Brain microvascular endothelial cell (primary cell): ENCODE data around the gene PTX4.

ENCODE experiments used
- DNase-seq: peaks from one replicate; pipeline ENCODE4 v3.0.0-alpha.2; 2020
- H3K27ac ChIP-seq: fragments of 250-450 bp; sonication (Bioruptor Pico); 2 replicates; pipeline ENCODE4 v1.5.1; 2020; ENCODE audit warnings: mild to moderate bottlenecking, moderate library complexity
- H3K27me3 ChIP-seq: fragments of 250-450 bp; sonication (Bioruptor Pico); replicated peaks from 2 replicates; pipeline ENCODE4 v1.5.1; 2020; ENCODE audit warnings: mild to moderate bottlenecking
- H3K36me3 ChIP-seq: fragments of 250-450 bp; sonication (Bioruptor Pico); replicated peaks from 2 replicates; pipeline ENCODE4 v1.5.1; 2020; ENCODE audit warnings: mild to moderate bottlenecking
- H3K4me3 ChIP-seq: 2 replicates; pipeline ENCODE4 v1.5.1; 2011; ENCODE audit warnings: low read depth, mild to moderate bottlenecking, control low read depth, low read length, moderate library complexity
- in situ Hi-C: cut with HindIII; loops from 2 replicates; pipeline ENCODE4 v1.10.0; 2017; ENCODE audit warnings: low sequenced_read_pairs, low pct_ligation_motif_present
- TF ChIP-seq, protein P1 (sequence below): IDR thresholded peaks from 2 replicates; pipeline ENCODE4 v1.5.1; 2011; ENCODE audit warnings: low read depth, mild to moderate bottlenecking, moderate library complexity, low read length, control low read depth, inconsistent platforms; ENCODE audit errors: missing control alignments

PTX4 gene

DNA sequence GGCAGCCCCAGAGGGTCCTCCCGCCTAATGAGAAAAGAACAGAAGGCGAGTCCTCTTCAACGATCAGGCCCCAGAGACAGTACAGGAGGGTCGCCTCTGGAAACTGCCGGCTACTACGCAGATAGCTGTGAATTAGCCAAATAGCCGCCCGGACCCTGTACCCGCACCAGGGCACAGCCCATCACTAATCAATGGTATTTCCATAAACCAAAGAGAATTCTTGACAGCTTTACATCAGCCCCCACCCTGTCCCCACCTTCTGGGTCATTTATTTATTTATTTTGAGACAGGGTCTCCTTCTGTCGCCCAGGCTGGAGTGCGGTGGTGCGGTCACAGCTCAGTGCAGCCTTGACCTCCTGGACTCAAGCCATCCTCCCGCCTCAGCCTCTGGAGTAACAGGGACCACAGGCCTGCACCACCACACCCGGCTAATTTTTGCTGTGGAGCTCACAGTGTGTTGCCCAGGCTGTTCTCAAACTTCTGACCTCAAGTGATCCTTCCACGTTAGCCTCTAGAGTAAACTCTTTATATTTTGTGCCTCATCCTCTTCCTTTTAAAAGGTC is 13.1 kb downstream of the PTX4 start:
- H3K4me3 ChIP-seq = peak overlapping the region; percentile 58
- H3K27ac ChIP-seq = peak overlapping the region; percentile 80
- TF ChIP-seq, protein P1, sequence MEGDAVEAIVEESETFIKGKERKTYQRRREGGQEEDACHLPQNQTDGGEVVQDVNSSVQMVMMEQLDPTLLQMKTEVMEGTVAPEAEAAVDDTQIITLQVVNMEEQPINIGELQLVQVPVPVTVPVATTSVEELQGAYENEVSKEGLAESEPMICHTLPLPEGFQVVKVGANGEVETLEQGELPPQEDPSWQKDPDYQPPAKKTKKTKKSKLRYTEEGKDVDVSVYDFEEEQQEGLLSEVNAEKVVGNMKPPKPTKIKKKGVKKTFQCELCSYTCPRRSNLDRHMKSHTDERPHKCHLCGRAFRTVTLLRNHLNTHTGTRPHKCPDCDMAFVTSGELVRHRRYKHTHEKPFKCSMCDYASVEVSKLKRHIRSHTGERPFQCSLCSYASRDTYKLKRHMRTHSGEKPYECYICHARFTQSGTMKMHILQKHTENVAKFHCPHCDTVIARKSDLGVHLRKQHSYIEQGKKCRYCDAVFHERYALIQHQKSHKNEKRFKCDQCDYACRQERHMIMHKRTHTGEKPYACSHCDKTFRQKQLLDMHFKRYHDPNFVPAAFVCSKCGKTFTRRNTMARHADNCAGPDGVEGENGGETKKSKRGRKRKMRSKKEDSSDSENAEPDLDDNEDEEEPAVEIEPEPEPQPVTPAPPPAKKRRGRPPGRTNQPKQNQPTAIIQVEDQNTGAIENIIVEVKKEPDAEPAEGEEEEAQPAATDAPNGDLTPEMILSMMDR = no peak
- no peaks in the 10 kb centered on the region for H3K36me3 ChIP-seq
- DNase-seq = no peak
- in situ Hi-C loops = no loop called here
- no peaks in the 10 kb centered on the region for H3K27me3 ChIP-seq

DNA sequence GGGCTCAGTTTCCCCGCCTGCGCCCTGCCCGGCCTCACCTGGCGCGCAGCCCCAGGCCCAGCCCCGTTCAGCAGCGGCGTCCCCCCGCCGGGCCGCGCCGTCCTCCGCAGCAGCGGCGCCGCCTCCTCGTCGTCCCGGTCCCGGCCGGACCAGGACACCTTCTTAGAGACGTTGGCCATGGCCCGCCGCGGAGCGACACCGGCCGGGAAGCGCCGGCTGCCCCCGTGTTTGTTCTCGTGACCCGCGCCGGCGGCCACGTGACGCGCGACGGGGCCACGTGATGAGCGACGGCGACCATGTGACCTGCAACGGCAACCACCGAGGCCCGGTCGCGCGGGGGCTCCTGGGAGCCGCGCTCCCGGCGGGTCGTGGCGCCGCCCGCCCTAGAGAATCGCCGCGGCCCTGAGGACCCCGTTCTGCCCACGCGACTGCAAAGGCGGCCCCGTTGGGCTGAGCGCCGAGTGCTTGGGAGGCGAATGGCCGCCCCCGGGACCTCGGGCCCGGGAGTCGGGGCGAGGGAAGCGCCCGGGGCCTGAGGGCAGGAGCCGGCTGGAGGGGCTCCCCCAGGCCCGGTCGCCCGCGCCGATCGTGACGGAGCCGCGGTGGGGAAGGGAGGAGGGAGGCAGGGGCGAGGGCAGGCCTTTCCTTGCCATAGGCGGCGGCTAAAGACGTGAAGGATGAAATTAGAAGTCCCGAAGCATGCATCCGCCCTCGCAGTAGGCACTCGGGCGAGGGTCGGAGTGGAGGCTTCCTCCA is 13.8 kb downstream of the PTX4 start, which contains the start of gene CLCN7:
Gene CLCN7 (minus strand): TSS at position 233 of the 756 bp plus-strand sequence. CDS start 54 bp downstream, at position 179.
- Histone ChIP-seq H3K36me3 (no peaks in the 10 kb centered on the region), H3K4me3 (peak within 1 kb of the TSS; percentile 71), H3K27ac (peak within 1 kb of the TSS; percentile 80), H3K27me3 (no peaks in the 10 kb centered on the region)
- in situ Hi-C loops = no loop called here
- peak; percentile 76 for DNase-seq
- TF ChIP-seq, protein P1 = no peak

DNA sequence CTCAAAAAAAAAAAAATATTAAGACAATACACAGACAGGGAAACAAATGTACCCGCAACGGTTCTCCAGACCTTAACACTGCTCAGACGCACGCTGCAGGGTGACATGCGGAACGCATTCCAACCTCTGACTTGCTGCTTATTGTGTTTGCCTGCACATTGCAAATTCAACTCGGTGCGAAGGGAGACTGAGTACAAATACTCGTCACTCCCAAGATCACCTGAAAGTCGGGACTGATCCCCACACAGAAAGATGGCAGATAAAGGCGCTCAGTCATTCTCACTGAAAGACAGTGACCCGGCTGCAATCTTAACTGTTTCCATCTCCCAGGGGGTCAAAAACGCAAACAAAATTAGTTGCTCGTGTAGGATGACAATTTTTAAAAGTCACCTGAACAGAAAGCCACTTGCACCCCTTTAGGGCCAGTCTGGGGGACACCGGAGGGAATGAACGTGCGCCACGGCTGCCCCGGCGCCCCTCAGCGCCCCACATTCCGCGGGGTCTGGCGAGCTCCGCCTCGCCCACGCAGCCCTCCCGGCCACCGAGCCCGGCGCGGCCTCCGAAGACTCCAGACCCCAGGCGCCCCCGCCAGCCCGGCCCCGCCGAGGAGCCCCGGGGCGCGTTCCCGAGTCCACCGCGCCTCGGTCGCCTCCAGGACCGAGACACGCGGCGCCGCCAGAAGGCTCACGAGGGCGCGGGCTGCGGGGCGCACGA is 14.5 kb downstream of the PTX4 start:
- TF ChIP-seq, protein P1 = no peak
- no peak for DNase-seq
- in situ Hi-C loops = no loop called here
- H3K36me3 ChIP-seq = no peaks in the 10 kb centered on the region
- H3K4me3 ChIP-seq = peak overlapping the region; percentile 71
- peak overlapping the region; percentile 80 for H3K27ac ChIP-seq
- H3K27me3 ChIP-seq = no peaks in the 10 kb centered on the region

DNA sequence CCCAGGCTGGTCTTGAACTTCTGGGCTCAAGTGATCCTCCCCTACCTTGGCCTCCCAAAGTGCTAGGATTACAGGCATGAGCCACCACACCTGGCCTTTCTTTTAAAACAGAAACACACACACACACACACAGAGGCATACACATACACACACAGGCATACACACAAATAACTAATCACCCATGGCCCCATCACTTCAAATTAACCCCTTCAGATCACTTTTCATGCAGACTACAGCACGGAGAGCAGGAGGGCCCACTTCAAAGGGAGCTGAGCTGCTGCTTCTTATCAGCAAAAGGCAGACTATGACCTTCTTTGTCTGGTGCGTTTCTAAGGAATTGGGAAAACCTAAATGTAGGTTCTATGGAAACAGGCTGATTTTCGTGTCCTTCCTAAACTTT is 15.8 kb downstream of the PTX4 start:
- Histone ChIP-seq H3K27me3 (no peaks in the 10 kb centered on the region), H3K36me3 (no peaks in the 10 kb centered on the region), H3K4me3 (no peak overlapping the region), H3K27ac (no peak overlapping the region)
- TF ChIP-seq, protein P1 = no peak
- no peak for DNase-seq
- in situ Hi-C loops = no loop called here

DNA sequence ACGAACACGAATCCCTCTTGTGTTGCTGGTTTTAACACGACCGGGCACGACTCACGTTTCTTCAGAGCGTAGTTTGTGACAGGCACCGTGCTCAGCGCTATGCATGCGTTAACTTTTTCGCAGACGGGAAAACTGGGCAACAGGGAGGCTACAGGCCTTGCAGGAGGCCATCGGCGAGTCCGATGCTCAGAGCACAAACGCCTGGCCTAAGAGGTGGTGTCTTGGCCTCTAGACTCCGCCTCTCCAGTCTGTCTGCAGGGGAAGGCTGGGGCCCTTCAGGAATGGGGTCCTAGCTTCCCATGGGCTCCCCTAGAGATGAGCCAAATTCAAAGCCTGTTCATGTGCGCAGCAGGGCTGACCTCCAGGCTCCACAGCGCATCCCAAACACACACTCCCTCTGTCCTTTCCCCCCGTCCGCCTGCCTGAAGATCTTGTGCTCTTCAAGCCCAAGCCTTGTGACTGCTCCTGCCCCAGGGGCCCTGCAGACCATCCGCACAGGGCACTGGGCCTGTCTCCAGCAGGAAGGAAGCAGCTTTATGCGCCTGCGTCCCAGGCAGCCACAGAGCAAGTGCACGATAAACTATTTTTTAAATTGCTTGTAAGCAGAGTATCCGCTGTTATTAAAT is 17.1 kb downstream of the PTX4 start:
- in situ Hi-C loops = no loop called here
- Histone ChIP-seq H3K27ac (no peak overlapping the region), H3K27me3 (no peaks in the 10 kb centered on the region), H3K4me3 (no peak overlapping the region), H3K36me3 (no peaks in the 10 kb centered on the region)
- TF ChIP-seq, protein P1 = no peak
- no peak for DNase-seq
